Endometrial microvascular endothelial cells (primary cell): Measurements from ENCODE around the gene IPO8. TPM values are rescaled to one million over a fixed set of nuclear protein-coding genes. Genes with fewer than 3 reads are reported as not detected.

Experiments
- total RNA-seq: library from RNA; depleted of rRNA; stranded (reverse); fragments of >200 nt; gene quantifications from one replicate; pipeline ENCODE4 v1.2.3, GENCODE V29; 2015; ENCODE audit errors: inconsistent ontology term

IPO8 gene
- total RNA-seq, 1 donor from 2014 or later, result 27.4 TPM

Other genes with a start within 250 kb of the IPO8 start
- gene CAPRIN2, start 59.1 kb upstream of the IPO8 start, total RNA-seq, result 16.1 TPM
- 1.5 TPM for gene TSPAN11, start 230.9 kb upstream of the IPO8 start, total RNA-seq